Thyroid gland (tissue), 4 donors: ENCODE measurements around the gene MRPL17. TPM values are rescaled to one million over a fixed set of nuclear protein-coding genes. Genes with fewer than 3 reads are reported as not detected.

Experiments used
- DNase-seq, 2 donors: peaks; one replicate each; pipeline ENCODE4 v3.0.0-alpha.2; 2019
- H3K27ac ChIP-seq, 3 donors: fragments of 200-600 bp; sonication (generic); 1 replicate in 2 of 3; 2 replicates in 1 of 3; pipeline ENCODE4 v1.5.1; 2016 to 2019; ENCODE audit warnings: mild to moderate bottlenecking in 1 of 3, moderate library complexity in 1 of 3
- H3K27me3 ChIP-seq: fragments of 200-600 bp; sonication (generic); one replicate; pipeline ENCODE4 v1.5.1; 2019
- H3K36me3 ChIP-seq, 2 donors: fragments of 200-600 bp; sonication (generic); one replicate each; pipeline ENCODE4 v1.5.1; 2016 to 2019
- H3K4me1 ChIP-seq, 2 donors: fragments of 200-600 bp; sonication (generic); one replicate each; pipeline ENCODE4 v1.5.1; 2017 to 2019
- H3K4me3 ChIP-seq, 3 donors: fragments of 200-600 bp; sonication (generic); replicated peaks in 1 of 3; 1 replicate in 2 of 3; 2 replicates in 1 of 3; pipeline ENCODE4 v1.5.1; 2016; ENCODE audit warnings: mild to moderate bottlenecking in 1 of 3
- H3K9me3 ChIP-seq: fragments of 200-600 bp; sonication (generic); one replicate; pipeline ENCODE4 v1.5.1; 2017
- POLR2A ChIP-seq, 2 donors: fragments of 450-650 bp; IDR thresholded peaks; one replicate each; pipeline ENCODE4 v1.6.1; 2017; ENCODE audit warnings: antibody characterized with exemption in 2 of 2, mild to moderate bottlenecking in 2 of 2, moderate library complexity in 1 of 2
- WGBS, 2 donors: methylation state at CpG; one replicate each; pipeline ENCODE4 v1.1.5; 2017; 5-methylcytosine and 5-hydroxymethylcytosine counted together
- intact Hi-C: fragments of 100-400 bp; cut with DNase I; formaldehyde crosslinking; loops from one replicate; pipeline ENCODE4 v1.15.1; 2023
- total RNA-seq, 4 donors: library from RNA; depleted of rRNA; stranded (reverse); fragments of >200 nt; gene quantifications; one replicate each; pipeline ENCODE4 v1.2.3, GENCODE V29; 2016
- TF ChIP-seq, protein P1 (sequence below), 6 experiments: fragments of 200-600 bp in 3 of 6; fragments of 450-650 bp in 3 of 6; sonication (generic) in 3 of 6; IDR thresholded peaks; one replicate each; pipeline ENCODE4 v1.5.1; 2016 to 2019; ENCODE audit warnings: antibody characterized with exemption in 6 of 6, mild to moderate bottlenecking in 2 of 6, inconsistent platforms in 1 of 6, moderate library complexity in 1 of 6

MRPL17 gene
- total RNA-seq, 4 donors from 2014 or later = 37.8 to 579 (median 144) TPM

- TF ChIP-seq, protein P1, sequence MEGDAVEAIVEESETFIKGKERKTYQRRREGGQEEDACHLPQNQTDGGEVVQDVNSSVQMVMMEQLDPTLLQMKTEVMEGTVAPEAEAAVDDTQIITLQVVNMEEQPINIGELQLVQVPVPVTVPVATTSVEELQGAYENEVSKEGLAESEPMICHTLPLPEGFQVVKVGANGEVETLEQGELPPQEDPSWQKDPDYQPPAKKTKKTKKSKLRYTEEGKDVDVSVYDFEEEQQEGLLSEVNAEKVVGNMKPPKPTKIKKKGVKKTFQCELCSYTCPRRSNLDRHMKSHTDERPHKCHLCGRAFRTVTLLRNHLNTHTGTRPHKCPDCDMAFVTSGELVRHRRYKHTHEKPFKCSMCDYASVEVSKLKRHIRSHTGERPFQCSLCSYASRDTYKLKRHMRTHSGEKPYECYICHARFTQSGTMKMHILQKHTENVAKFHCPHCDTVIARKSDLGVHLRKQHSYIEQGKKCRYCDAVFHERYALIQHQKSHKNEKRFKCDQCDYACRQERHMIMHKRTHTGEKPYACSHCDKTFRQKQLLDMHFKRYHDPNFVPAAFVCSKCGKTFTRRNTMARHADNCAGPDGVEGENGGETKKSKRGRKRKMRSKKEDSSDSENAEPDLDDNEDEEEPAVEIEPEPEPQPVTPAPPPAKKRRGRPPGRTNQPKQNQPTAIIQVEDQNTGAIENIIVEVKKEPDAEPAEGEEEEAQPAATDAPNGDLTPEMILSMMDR (IDR thresholded peaks at IDR 0.05) = no peak
- TF ChIP-seq POLR2A (IDR thresholded peaks at IDR 0.05) = no peak
- Histone ChIP-seq H3K4me1 (no peaks in the 10 kb centered on the region), H3K4me3 (no peak overlapping the region), H3K27me3 (no peaks in the 10 kb centered on the region), H3K27ac (no peak overlapping the region), H3K9me3 (no peaks in the 10 kb centered on the region), H3K36me3 (no peaks in the 10 kb centered on the region)
- DNase-seq = no peak
- intact Hi-C loops = no loop called here
- WGBS, 2 donors = 86 to 93% methylated on average over 3 of the region's 3 CpGs
Measured at GRCh38 chr11:6660712-6661111, 22.4 kb downstream of the MRPL17 start.

GRCh38 chr11:6658647-6659046, 24.5 kb downstream of the MRPL17 start:
- Histone ChIP-seq H3K4me3 (no peak overlapping the region), H3K36me3 (no peaks in the 10 kb centered on the region), H3K27ac (no peak overlapping the region), H3K9me3 (no peaks in the 10 kb centered on the region), H3K4me1 (no peaks in the 10 kb centered on the region), H3K27me3 (no peaks in the 10 kb centered on the region)
- DNase-seq = no peak
- intact Hi-C loops = no loop called here
- TF ChIP-seq, protein P1 (IDR thresholded peaks at IDR 0.05) = no peak
- no peak for TF ChIP-seq POLR2A (IDR thresholded peaks at IDR 0.05)

DNA sequence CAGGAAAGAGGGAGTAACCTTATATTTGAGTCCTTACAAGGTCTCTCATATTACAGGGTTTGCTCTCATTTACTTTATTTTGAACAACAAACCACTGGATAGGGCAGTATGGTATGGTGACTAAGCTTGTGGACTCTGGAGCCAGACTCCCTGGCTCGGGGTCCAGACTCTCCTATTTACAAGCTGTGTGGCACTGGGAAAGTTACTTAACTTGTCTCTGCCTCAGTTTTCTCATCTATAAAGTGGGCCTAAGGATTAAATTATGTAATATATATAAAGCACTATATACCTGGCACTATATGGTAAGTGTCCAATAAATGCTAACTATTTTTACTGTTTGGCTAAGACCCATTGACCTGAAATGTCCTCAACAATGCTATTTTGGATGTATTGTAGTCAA, 25.8 kb downstream of the MRPL17 start:
- WGBS, 2 donors = 77 to 90% methylated on average over 1 of the region's 1 CpG
- DNase-seq = no peak
- no peak overlapping the region for H3K27ac ChIP-seq

DNA sequence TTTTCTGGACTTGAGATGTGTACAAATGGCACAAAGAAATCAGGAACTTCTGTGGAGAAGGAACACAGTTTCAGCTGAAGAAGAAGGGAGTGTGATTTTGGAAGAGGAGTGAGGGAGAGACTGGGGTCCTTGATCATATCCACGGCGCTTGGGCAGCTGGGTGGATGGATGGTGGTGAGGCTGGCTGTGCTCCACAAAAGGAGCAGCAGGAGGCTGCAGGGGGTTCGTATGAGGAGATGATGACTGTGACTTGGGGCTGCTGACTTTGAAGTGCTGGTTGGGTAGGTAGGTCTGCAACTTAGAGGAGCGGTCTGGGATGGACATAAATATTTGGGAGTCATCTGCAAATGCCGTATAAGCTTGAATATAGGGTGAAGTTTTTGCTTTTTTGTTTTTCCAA, 26.2 kb downstream of the MRPL17 start:
- Histone ChIP-seq H3K9me3 (no peaks in the 10 kb centered on the region), H3K27me3 (no peaks in the 10 kb centered on the region), H3K4me3 (no peak overlapping the region), H3K36me3 (no peaks in the 10 kb centered on the region), H3K27ac (no peak overlapping the region), H3K4me1 (no peaks in the 10 kb centered on the region)
- 72 to 79% methylated on average over 5 of the region's 5 CpGs for WGBS, 2 donors
- DNase-seq = no peak
- TF ChIP-seq, protein P1 (IDR thresholded peaks at IDR 0.05) = no peak
- no peak for TF ChIP-seq POLR2A (IDR thresholded peaks at IDR 0.05)
- intact Hi-C loops = no loop called here

More for the DNA sequence above, 25.8 kb downstream of the MRPL17 start:
- no peaks in the 10 kb centered on the region for H3K9me3 ChIP-seq
- H3K4me3 ChIP-seq = no peak overlapping the region
- intact Hi-C loops = no loop called here
- H3K27me3 ChIP-seq = no peaks in the 10 kb centered on the region
- no peaks in the 10 kb centered on the region for H3K36me3 ChIP-seq
- H3K4me1 ChIP-seq = no peaks in the 10 kb centered on the region
- TF ChIP-seq, protein P1 (IDR thresholded peaks at IDR 0.05) = no peak
- TF ChIP-seq POLR2A (IDR thresholded peaks at IDR 0.05) = no peak

GRCh38 chr11:6656584-6656915, 26.6 kb downstream of the MRPL17 start:
- intact Hi-C loops = no loop called here
- H3K4me3 ChIP-seq = no peak overlapping the region
- no peak for DNase-seq
- H3K9me3 ChIP-seq = no peaks in the 10 kb centered on the region
- TF ChIP-seq, protein P1 (IDR thresholded peaks at IDR 0.05) = no peak
- TF ChIP-seq POLR2A (IDR thresholded peaks at IDR 0.05) = no peak
- H3K27ac ChIP-seq = no peak overlapping the region
- H3K27me3 ChIP-seq = no peaks in the 10 kb centered on the region
- 56 to 58% methylated on average over 4 of the region's 4 CpGs for WGBS, 2 donors
- H3K36me3 ChIP-seq = no peaks in the 10 kb centered on the region
- no peaks in the 10 kb centered on the region for H3K4me1 ChIP-seq
